Panc1 (cell line): ENCODE data around the gene PDGFRA.

ENCODE experiments used
- POLR2AphosphoS5 ChIP-seq: IDR thresholded peaks from 2 replicates; pipeline ENCODE4 v1.6.1; 2012; ENCODE audit warnings: mild to moderate bottlenecking, low read depth, low read length, moderate library complexity
- SIN3A ChIP-seq: IDR thresholded peaks from 2 replicates; pipeline ENCODE4 v1.6.1; 2012; ENCODE audit warnings: low read depth, mild to moderate bottlenecking, low read length, moderate library complexity, borderline replicate concordance; ENCODE audit not compliant: insufficient read depth
- TF ChIP-seq, protein P1 (sequence below), 2 experiments: IDR thresholded peaks; 2 replicates each; pipeline ENCODE4 v1.6.1; 2011 to 2012; ENCODE audit warnings: low read depth in 2 of 2, control low read depth in 1 of 2, low read length in 1 of 2, mild to moderate bottlenecking in 1 of 2, moderate library complexity in 1 of 2; ENCODE audit not compliant: insufficient read depth in 1 of 2
- TF ChIP-seq, protein P2 (sequence below): fragments of 450-650 bp; IDR thresholded peaks from 2 replicates; pipeline ENCODE4 v1.5.1; 2017; ENCODE audit warnings: mild to moderate bottlenecking

DNA sequence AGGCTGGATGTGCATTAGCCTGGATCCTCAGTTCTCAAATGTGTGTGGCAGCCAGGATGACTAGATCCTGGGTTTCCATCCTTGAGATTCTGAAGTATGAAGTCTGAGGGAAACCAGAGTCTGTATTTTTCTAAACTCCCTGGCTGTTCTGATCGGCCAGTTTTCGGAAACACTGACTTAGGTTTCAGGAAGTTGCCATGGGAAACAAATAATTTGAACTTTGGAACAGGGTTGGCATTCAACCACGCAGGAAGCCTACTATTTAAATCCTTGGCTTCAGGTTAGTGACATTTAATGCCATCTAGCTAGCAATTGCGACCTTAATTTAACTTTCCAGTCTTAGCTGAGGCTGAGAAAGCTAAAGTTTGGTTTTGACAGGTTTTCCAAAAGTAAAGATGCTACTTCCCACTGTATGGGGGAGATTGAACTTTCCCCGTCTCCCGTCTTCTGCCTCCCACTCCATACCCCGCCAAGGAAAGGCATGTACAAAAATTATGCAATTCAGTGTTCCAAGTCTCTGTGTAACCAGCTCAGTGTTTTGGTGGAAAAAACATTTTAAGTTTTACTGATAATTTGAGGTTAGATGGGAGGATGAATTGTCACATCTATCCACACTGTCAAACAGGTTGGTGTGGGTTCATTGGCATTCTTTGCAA, 67.6 kb downstream of the PDGFRA start:
- TF ChIP-seq, protein P1, sequence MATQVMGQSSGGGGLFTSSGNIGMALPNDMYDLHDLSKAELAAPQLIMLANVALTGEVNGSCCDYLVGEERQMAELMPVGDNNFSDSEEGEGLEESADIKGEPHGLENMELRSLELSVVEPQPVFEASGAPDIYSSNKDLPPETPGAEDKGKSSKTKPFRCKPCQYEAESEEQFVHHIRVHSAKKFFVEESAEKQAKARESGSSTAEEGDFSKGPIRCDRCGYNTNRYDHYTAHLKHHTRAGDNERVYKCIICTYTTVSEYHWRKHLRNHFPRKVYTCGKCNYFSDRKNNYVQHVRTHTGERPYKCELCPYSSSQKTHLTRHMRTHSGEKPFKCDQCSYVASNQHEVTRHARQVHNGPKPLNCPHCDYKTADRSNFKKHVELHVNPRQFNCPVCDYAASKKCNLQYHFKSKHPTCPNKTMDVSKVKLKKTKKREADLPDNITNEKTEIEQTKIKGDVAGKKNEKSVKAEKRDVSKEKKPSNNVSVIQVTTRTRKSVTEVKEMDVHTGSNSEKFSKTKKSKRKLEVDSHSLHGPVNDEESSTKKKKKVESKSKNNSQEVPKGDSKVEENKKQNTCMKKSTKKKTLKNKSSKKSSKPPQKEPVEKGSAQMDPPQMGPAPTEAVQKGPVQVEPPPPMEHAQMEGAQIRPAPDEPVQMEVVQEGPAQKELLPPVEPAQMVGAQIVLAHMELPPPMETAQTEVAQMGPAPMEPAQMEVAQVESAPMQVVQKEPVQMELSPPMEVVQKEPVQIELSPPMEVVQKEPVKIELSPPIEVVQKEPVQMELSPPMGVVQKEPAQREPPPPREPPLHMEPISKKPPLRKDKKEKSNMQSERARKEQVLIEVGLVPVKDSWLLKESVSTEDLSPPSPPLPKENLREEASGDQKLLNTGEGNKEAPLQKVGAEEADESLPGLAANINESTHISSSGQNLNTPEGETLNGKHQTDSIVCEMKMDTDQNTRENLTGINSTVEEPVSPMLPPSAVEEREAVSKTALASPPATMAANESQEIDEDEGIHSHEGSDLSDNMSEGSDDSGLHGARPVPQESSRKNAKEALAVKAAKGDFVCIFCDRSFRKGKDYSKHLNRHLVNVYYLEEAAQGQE (IDR thresholded peaks at IDR 0.05; ENCODE audit: insufficient read depth in 1 of 2, low read depth in 2 of 2, low read length in 1 of 2), result no peak
- TF ChIP-seq, protein P2, sequence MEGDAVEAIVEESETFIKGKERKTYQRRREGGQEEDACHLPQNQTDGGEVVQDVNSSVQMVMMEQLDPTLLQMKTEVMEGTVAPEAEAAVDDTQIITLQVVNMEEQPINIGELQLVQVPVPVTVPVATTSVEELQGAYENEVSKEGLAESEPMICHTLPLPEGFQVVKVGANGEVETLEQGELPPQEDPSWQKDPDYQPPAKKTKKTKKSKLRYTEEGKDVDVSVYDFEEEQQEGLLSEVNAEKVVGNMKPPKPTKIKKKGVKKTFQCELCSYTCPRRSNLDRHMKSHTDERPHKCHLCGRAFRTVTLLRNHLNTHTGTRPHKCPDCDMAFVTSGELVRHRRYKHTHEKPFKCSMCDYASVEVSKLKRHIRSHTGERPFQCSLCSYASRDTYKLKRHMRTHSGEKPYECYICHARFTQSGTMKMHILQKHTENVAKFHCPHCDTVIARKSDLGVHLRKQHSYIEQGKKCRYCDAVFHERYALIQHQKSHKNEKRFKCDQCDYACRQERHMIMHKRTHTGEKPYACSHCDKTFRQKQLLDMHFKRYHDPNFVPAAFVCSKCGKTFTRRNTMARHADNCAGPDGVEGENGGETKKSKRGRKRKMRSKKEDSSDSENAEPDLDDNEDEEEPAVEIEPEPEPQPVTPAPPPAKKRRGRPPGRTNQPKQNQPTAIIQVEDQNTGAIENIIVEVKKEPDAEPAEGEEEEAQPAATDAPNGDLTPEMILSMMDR, result no peak
- TF ChIP-seq SIN3A (no peak), POLR2AphosphoS5 (no peak)
